ENCODE results near the gene FIGN. TPM values are rescaled to one million over a fixed set of nuclear protein-coding genes. Genes with fewer than 3 reads are reported as not detected.

Gene FIGN
- total RNA-seq, 1 experiment from 2014 or later: not detected

DNA sequence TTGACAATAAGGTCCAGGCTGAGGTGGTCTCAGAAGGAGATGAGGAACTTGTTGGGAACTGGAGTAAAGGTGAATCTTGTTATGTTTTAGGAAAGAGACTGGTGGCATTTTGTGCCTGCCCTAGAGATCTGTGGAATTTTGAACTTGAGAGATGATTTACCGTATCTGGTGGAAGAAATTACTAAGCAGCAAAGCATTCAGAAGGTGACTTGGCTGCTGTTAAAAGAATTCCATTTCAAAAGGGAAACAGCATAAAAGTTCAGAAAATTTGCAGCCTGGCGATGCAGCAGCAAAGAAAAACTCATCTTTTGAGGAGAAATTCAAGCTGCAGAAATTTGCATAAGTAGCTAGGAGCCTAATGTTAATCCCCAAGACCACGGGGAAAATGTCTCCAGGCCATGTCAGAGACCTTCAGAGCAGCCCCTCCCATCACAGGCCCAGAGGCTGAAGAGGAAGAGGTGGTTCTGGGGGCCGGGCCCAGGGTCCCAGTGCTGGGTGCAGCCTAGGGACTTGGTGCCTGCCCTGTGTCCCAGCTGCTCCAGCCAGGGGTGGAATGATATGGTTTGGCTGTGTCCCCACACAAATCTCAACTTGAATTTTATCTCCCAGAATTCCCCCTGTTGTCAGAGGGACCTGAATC is 73.5 kb downstream of the FIGN start:
- no peaks in the 10 kb centered on the region for H3K9me2 ChIP-seq (ENCODE audit: insufficient read depth)
- no peaks in the 10 kb centered on the region for H4K20me1 ChIP-seq (ENCODE audit: insufficient read depth)
- no peak for DNase-seq (ENCODE audit: low read depth, low spot score)
- ChIA-PET RAD21 (ENCODE audit: low non-redundant PET in 1 of 2, low total read pairs in 2 of 2, uncharacterized antibody in 2 of 2, unreplicated experiment in 2 of 2) (no interaction called here), CTCF (no interaction called here), POLR2A (no interaction called here)
- H3K4me1 ChIP-seq (ENCODE audit: control insufficient read depth in 1 of 2, insufficient read depth in 2 of 2, low read length in 2 of 2): no peaks in the 10 kb centered on the region; a peak in 1 of 4 replicates
- H3K27me3 ChIP-seq (ENCODE audit: insufficient read depth, low read length): peaks cover 14% of the 10 kb centered on the region; the same call in 1 of the 2 replicates
- no peak overlapping the region for H3K4me2 ChIP-seq (ENCODE audit: low read length)
- no TSS peak for BruUV-seq (replicated peaks)
- no peaks in the 10 kb centered on the region for H3K9me3 ChIP-seq (ENCODE audit: control insufficient read depth in 1 of 2, insufficient read depth in 1 of 2, low read depth in 1 of 2, low read length in 2 of 2)
- H3K4me3 ChIP-seq (replicated peaks in 1 of 2; ENCODE audit: low read depth in 1 of 2, low read length in 2 of 2): no peak overlapping the region
- H3K9ac ChIP-seq (ENCODE audit: low read length): no peak overlapping the region
- H3K36me3 ChIP-seq (ENCODE audit: control insufficient read depth in 1 of 2, insufficient read depth in 2 of 2, low read length in 2 of 2): no peaks in the 10 kb centered on the region
- TF ChIP-seq EGR1 (IDR thresholded peaks at IDR 0.05; ENCODE audit: low read depth) (no peak), EZH2 (IDR thresholded peaks at IDR 0.05) (no peak)
- H3K27ac ChIP-seq (ENCODE audit: low read depth, low read length): no peak overlapping the region
- intact Hi-C loops (cut with micrococcal nuclease): no loop called here
- H3K79me2 ChIP-seq (ENCODE audit: insufficient read depth, low read length): no peaks in the 10 kb centered on the region
- H2AFZ ChIP-seq (ENCODE audit: low read depth, low read length, poor library complexity, severe bottlenecking): no peak overlapping the region
- ATAC-seq: no peak

DNA sequence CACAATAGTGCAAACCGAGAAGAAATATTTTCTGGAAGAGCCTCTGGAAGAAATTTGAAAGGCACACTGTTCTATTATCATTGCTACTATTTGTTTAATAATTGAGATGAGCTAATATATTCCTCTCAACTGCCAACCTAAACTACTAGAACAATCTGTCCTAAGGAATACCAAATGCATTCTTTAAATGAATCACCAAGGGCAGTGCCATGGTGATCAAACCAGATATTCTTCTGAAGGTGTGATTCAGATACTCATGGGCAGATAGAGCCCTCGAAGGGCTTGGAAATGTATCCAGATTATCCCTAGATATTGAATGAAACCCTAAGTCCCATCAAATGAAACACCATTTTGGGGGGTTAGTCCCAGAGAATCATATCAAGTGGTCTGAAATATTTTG is 76.6 kb downstream of the FIGN start:
- H3K79me2 ChIP-seq (ENCODE audit: insufficient read depth, low read length): no peaks in the 10 kb centered on the region
- H3K9me3 ChIP-seq (ENCODE audit: control insufficient read depth in 1 of 2, insufficient read depth in 1 of 2, low read depth in 1 of 2, low read length in 2 of 2): no peaks in the 10 kb centered on the region
- no peak overlapping the region for H3K4me3 ChIP-seq (replicated peaks in 1 of 2; ENCODE audit: low read depth in 1 of 2, low read length in 2 of 2)
- peaks cover 34% of the 10 kb centered on the region for H3K27me3 ChIP-seq (ENCODE audit: insufficient read depth, low read length)
- ChIA-PET RAD21 (ENCODE audit: low non-redundant PET in 1 of 2, low total read pairs in 2 of 2, uncharacterized antibody in 2 of 2, unreplicated experiment in 2 of 2) (no interaction called here), POLR2A (no interaction called here), CTCF (no interaction called here)
- H4K20me1 ChIP-seq (ENCODE audit: insufficient read depth): no peaks in the 10 kb centered on the region
- no peak overlapping the region for H3K4me2 ChIP-seq (ENCODE audit: low read length)
- H3K36me3 ChIP-seq (ENCODE audit: control insufficient read depth in 1 of 2, insufficient read depth in 2 of 2, low read length in 2 of 2): no peaks in the 10 kb centered on the region
- ATAC-seq: no peak
- DNase-seq (ENCODE audit: low read depth, low spot score): no peak
- H3K9me2 ChIP-seq (ENCODE audit: insufficient read depth): no peaks in the 10 kb centered on the region
- H3K4me1 ChIP-seq (ENCODE audit: control insufficient read depth in 1 of 2, insufficient read depth in 2 of 2, low read length in 2 of 2): no peaks in the 10 kb centered on the region
- H3K27ac ChIP-seq (ENCODE audit: low read depth, low read length): no peak overlapping the region
- intact Hi-C loops (cut with micrococcal nuclease): no loop called here
- BruUV-seq (replicated peaks): no TSS peak
- H2AFZ ChIP-seq (ENCODE audit: low read depth, low read length, poor library complexity, severe bottlenecking): no peak overlapping the region
- no peak for TF ChIP-seq ZFX (IDR thresholded peaks at IDR 0.05)
- no peak for TF ChIP-seq EZH2 (IDR thresholded peaks at IDR 0.05)
- TF ChIP-seq EGR1 (IDR thresholded peaks at IDR 0.05; ENCODE audit: low read depth): no peak
- TF ChIP-seq, protein P1, sequence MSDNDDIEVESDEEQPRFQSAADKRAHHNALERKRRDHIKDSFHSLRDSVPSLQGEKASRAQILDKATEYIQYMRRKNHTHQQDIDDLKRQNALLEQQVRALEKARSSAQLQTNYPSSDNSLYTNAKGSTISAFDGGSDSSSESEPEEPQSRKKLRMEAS (IDR thresholded peaks at IDR 0.05): no peak
- TF ChIP-seq JUND (IDR thresholded peaks at IDR 0.05): no peak
- no peak for TF ChIP-seq EZH2phosphoT487 (IDR thresholded peaks at IDR 0.05; ENCODE audit: borderline replicate concordance)
- no peak overlapping the region for H3K9ac ChIP-seq (ENCODE audit: low read length)

Measured in HCT116 (cell line).